Measurements from ENCODE around the gene ZNF280C. TPM values are rescaled to one million over a fixed set of nuclear protein-coding genes. Genes with fewer than 3 reads are reported as not detected.
A peak's percentile ranks its signal among the peaks of the same experiment; 100 is the strongest.

The ZNF280C gene
- total RNA-seq, 3 donors from 2014 or later, result 2.3 to 4.3 (median 3.2) TPM

DNA sequence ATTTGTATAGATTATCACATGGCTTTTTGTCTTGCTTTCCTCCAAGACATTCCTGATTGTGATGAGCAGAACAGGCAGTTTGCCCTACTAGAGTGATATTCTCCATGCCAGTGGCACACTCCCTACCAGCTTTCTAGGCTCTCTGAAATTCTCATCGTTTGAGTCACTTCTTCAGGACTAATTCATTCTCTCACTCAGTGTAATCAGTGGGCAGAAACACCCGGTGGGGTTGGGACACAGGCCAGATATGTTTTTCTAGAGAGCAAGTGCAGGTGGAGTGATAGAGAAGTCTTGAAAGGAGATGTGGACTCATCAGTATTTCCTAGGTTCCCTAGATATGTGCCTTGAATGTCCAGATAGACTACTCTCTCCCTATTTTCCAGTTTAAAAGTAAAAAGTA, 83.8 kb downstream of the ZNF280C start:
- no peak overlapping the region for H3K4me3 ChIP-seq
- no peaks in the 10 kb centered on the region for H3K9me3 ChIP-seq
- TF ChIP-seq, protein P1, sequence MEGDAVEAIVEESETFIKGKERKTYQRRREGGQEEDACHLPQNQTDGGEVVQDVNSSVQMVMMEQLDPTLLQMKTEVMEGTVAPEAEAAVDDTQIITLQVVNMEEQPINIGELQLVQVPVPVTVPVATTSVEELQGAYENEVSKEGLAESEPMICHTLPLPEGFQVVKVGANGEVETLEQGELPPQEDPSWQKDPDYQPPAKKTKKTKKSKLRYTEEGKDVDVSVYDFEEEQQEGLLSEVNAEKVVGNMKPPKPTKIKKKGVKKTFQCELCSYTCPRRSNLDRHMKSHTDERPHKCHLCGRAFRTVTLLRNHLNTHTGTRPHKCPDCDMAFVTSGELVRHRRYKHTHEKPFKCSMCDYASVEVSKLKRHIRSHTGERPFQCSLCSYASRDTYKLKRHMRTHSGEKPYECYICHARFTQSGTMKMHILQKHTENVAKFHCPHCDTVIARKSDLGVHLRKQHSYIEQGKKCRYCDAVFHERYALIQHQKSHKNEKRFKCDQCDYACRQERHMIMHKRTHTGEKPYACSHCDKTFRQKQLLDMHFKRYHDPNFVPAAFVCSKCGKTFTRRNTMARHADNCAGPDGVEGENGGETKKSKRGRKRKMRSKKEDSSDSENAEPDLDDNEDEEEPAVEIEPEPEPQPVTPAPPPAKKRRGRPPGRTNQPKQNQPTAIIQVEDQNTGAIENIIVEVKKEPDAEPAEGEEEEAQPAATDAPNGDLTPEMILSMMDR (IDR thresholded peaks at IDR 0.05), result no peak
- DNase-seq (no peak), ATAC-seq (no peak)
- intact Hi-C loops (cut with DNase I, micrococcal nuclease), result no loop called here
- H3K4me1 ChIP-seq (ENCODE audit: low read depth), result no peaks in the 10 kb centered on the region
- H3K36me3 ChIP-seq (ENCODE audit: low read depth), result no peaks in the 10 kb centered on the region

DNA sequence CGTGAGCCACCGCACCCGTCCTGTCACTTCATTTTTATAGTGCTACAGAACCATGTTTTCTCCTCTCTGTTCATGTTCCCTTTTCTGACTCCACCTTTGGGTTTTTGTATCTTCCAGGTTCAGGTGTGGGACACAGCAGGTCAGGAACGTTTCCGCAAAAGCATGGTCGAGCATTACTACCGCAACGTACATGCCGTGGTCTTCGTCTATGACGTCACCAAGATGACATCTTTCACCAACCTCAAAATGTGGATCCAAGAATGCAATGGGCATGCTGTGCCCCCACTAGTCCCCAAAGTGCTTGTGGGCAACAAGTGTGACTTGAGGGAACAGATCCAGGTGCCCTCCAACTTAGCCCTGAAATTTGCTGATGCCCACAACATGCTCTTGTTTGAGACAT, 84.5 kb downstream of the ZNF280C start:
- no peaks in the 10 kb centered on the region for H3K9me3 ChIP-seq
- intact Hi-C loops (cut with DNase I, micrococcal nuclease), result no loop called here
- no peaks in the 10 kb centered on the region for H3K36me3 ChIP-seq (ENCODE audit: low read depth)
- no peak overlapping the region for H3K4me3 ChIP-seq
- ATAC-seq (no peak), DNase-seq (no peak)
- no peaks in the 10 kb centered on the region for H3K4me1 ChIP-seq (ENCODE audit: low read depth)
- TF ChIP-seq, protein P1 (IDR thresholded peaks at IDR 0.05), result no peak

DNA sequence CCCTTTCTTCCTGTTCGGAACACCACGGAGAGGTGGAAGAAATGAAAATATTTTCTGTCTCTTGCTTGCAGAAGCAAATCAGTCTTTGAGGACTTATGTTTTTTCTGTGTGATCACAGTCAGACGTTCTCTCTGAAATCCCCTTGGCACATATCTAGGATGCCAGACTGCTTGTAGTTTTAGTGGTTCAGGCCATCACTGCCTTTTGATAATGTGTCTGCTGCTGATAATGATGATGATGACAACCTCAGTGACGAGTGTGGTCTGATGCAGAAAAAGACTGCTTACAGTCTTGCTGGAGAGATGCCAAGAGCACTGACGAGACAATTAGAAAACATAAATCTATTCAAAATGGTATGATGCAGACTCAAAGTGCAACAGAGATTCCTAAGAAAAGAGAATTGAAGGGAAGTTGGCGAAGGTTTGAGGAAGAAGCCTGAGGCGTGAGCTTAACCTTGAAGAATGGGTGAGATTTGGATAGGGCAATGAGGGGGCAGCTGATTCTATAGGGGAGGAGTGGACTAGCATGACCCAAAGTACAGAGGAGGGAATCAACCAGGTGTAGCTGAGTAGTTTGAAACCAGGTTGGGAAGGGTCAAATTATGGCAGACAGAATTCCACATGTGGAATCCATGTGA, 89.0 kb downstream of the ZNF280C start:
- TF ChIP-seq, protein P1 (IDR thresholded peaks at IDR 0.05), result no peak
- ATAC-seq (no peak), DNase-seq (no peak)
- H3K4me1 ChIP-seq (ENCODE audit: low read depth), result no peaks in the 10 kb centered on the region
- H3K4me3 ChIP-seq, result no peak overlapping the region
- intact Hi-C loops (cut with DNase I, micrococcal nuclease), result no loop called here
- no peaks in the 10 kb centered on the region for H3K9me3 ChIP-seq
- no peaks in the 10 kb centered on the region for H3K36me3 ChIP-seq (ENCODE audit: low read depth)

DNA sequence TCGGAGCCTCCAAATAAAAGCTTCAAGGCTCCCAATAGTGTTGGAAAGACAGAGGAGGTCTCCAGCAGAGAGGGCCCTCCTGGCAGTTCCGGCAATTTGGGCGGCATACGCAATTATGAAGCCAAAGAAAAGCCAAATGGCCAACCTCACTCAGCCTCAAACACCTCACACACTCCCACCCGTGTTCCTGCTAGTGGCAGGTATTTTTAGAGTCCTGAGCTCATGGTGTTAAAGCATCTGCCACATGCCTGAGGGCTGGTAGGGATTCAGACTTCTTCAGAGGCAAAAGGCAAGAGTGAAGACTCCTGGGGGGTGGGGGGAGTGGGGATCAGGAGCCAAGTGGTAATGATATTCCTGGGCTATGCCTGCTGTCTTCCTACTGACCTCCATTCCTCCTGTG, 89.5 kb downstream of the ZNF280C start:
- no peak overlapping the region for H3K4me3 ChIP-seq
- intact Hi-C loops (cut with DNase I, micrococcal nuclease), result no loop called here
- TF ChIP-seq, protein P1 (IDR thresholded peaks at IDR 0.05), result no peak
- no peaks in the 10 kb centered on the region for H3K36me3 ChIP-seq (ENCODE audit: low read depth)
- no peaks in the 10 kb centered on the region for H3K9me3 ChIP-seq
- no peak for ATAC-seq
- DNase-seq, result no peak
- H3K4me1 ChIP-seq (ENCODE audit: low read depth), result no peaks in the 10 kb centered on the region

DNA sequence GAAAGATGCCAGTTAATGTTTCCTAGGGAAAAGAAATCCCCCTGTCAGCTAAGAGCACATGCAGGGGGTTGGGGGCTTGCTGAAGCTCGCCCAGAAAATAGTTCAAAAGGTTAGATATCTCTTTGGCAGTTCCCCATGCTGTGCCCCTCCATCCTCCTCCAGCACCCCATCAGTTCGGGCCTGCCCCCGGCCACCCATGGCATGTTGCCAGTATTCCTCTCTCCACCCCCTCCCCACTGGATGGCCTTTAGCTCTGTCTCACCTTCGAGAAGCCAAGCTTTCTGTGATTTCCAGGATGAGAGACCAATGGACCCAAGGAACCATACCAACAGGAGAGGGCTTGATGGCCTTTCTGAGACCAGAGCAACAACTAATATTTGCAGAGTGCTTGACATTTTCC, 91.8 kb downstream of the ZNF280C start:
- Histone ChIP-seq H3K4me1 (ENCODE audit: low read depth) (no peaks in the 10 kb centered on the region), H3K4me3 (no peak overlapping the region), H3K9me3 (no peaks in the 10 kb centered on the region), H3K36me3 (ENCODE audit: low read depth) (no peaks in the 10 kb centered on the region)
- ATAC-seq (no peak), DNase-seq (no peak)
- TF ChIP-seq, protein P1 (IDR thresholded peaks at IDR 0.05), result no peak
- intact Hi-C loops (cut with DNase I, micrococcal nuclease), result no loop called here

DNA sequence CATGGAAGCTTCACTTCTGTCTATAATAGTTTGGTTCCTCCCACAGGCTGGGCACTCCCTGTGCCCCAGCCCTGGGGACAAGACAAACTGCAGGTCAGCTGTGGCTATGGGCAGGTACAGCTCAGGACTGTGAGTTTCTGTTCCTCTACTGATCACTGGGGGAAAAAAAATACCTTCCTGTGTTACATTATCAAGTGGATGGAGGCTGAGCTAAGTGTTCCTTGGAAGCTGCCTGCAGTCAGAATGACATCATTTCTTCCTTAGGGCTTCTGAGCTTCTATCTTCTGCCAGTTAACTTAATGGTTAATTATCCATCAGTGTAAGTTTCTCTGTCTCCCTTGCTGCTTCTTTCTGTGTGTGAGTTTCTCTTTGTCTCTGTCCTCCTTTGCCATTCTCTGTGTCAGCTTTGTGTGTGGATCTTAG, 92.3 kb downstream of the ZNF280C start:
- ATAC-seq (peak; percentile 32), DNase-seq (no peak)
- TF ChIP-seq, protein P1 (IDR thresholded peaks at IDR 0.05), result no peak
- no peaks in the 10 kb centered on the region for H3K36me3 ChIP-seq (ENCODE audit: low read depth)
- no peaks in the 10 kb centered on the region for H3K4me1 ChIP-seq (ENCODE audit: low read depth)
- H3K4me3 ChIP-seq, result no peak overlapping the region
- intact Hi-C loops (cut with DNase I, micrococcal nuclease), result no loop called here
- H3K9me3 ChIP-seq, result no peaks in the 10 kb centered on the region
